Neutrophil (primary cell): ENCODE results near the gene DNAH14.
"Not testable (repeated sequence)": the region's sequence is repeated elsewhere in the genome, so short reads cannot be mapped to it uniquely, and the experiment has no call there.

Source experiments
- H3K27ac ChIP-seq: fragments of 200-600 bp; sonication (generic); 2 replicates; pipeline ENCODE4 v1.5.1; 2016; ENCODE audit warnings: mild to moderate bottlenecking, moderate library complexity
- H3K27me3 ChIP-seq: fragments of 200-600 bp; sonication (generic); 2 replicates; pipeline ENCODE4 v1.6.0; 2016; ENCODE audit warnings: mild to moderate bottlenecking
- H3K36me3 ChIP-seq: fragments of 200-600 bp; sonication (generic); 2 replicates; pipeline ENCODE4 v1.5.1; 2017
- H3K4me1 ChIP-seq, 2 experiments: fragments of 200-600 bp in 1 of 2; sonication (generic) in 1 of 2; 1 replicate in 1 of 2; 2 replicates in 1 of 2; pipeline versions ENCODE4 v1.5.1 to v1.6.1; 2013 to 2016; ENCODE audit warnings: low read depth in 1 of 2, low read length in 1 of 2, mild to moderate bottlenecking in 1 of 2, moderate library complexity in 1 of 2; ENCODE audit not compliant: control insufficient read depth in 1 of 2, insufficient read depth in 1 of 2
- H3K4me3 ChIP-seq, 2 experiments: fragments of 200-600 bp in 1 of 2; sonication (generic) in 1 of 2; 1 replicate in 1 of 2; 2 replicates in 1 of 2; pipeline ENCODE4 v1.5.1; 2013 to 2016; ENCODE audit warnings: low read depth in 1 of 2, low read length in 1 of 2, mild to moderate bottlenecking in 1 of 2, moderate library complexity in 1 of 2
- H3K9me3 ChIP-seq: fragments of 200-600 bp; sonication (generic); 2 replicates; pipeline ENCODE4 v1.5.1; 2016
- TF ChIP-seq, protein P1 (sequence below): fragments of 200-600 bp; sonication (generic); IDR thresholded peaks from 2 replicates; pipeline ENCODE4 v1.5.1; 2016; ENCODE audit warnings: antibody characterized with exemption

The DNAH14 gene

GRCh38 chr1:225280563-225280962 lies 351.1 kb downstream of the DNAH14 start:
- TF ChIP-seq, protein P1, sequence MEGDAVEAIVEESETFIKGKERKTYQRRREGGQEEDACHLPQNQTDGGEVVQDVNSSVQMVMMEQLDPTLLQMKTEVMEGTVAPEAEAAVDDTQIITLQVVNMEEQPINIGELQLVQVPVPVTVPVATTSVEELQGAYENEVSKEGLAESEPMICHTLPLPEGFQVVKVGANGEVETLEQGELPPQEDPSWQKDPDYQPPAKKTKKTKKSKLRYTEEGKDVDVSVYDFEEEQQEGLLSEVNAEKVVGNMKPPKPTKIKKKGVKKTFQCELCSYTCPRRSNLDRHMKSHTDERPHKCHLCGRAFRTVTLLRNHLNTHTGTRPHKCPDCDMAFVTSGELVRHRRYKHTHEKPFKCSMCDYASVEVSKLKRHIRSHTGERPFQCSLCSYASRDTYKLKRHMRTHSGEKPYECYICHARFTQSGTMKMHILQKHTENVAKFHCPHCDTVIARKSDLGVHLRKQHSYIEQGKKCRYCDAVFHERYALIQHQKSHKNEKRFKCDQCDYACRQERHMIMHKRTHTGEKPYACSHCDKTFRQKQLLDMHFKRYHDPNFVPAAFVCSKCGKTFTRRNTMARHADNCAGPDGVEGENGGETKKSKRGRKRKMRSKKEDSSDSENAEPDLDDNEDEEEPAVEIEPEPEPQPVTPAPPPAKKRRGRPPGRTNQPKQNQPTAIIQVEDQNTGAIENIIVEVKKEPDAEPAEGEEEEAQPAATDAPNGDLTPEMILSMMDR = no peak
- Histone ChIP-seq H3K27ac (no peak overlapping the region), H3K9me3 (peaks cover 4% of the 10 kb centered on the region), H3K4me3 (no peak overlapping the region), H3K4me1 (no peaks in the 10 kb centered on the region), H3K36me3 (no peaks in the 10 kb centered on the region), H3K27me3 (no peaks in the 10 kb centered on the region)

- Histone ChIP-seq H3K9me3 (no peaks in the 10 kb centered on the region), H3K36me3 (no peaks in the 10 kb centered on the region), H3K27ac (no peak overlapping the region), H3K4me3 (no peak overlapping the region), H3K27me3 (no peaks in the 10 kb centered on the region), H3K4me1 (no peaks in the 10 kb centered on the region)
- TF ChIP-seq, protein P1 = no peak
Measured at GRCh38 chr1:225290244-225290643, 360.8 kb downstream of the DNAH14 start.

DNA sequence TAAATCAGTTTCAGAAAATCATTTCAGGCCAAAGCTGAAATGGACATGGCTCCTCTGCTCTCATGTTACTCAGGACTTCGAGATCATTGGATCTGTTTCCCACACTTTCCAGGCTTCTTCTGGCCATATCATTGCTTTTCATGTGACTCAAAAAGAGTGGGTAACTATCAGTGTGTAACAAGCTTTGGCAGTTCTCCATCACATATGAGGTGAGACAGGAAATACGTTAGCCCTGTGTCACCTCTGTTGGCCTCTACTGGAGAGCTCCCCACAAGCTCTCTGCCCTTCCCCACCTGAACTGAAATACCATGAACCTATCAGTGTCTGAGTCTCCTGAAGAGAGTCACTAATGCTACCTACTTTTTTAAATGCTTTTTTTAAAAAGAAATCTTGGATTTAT lies 370.1 kb downstream of the DNAH14 start:
- TF ChIP-seq, protein P1 = no peak
- Histone ChIP-seq H3K36me3 (no peaks in the 10 kb centered on the region), H3K4me3 (no peak overlapping the region), H3K9me3 (no peaks in the 10 kb centered on the region), H3K4me1 (no peaks in the 10 kb centered on the region), H3K27me3 (no peaks in the 10 kb centered on the region), H3K27ac (no peak overlapping the region)

DNA sequence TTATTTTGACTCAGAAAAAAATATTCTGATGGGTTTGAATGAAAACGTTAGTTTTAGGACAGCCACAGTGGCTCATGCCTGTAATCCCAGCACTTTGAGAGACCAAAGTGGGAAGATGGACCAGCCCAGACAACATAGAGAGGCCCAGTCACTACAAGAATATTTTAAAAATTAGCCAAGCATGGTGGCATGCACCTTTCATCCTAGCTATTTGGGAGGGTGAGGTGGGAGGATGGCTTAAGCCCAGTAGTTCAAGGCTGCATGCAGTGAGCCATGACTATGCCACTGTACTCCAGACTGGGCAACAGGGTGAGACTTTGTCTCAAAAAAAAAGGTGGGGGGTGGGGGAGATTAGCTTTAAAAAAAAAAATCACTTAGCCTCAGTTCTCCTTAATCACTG lies 370.9 kb downstream of the DNAH14 start:
- H3K36me3 ChIP-seq = no peaks in the 10 kb centered on the region
- no peak overlapping the region for H3K4me3 ChIP-seq
- no peaks in the 10 kb centered on the region for H3K4me1 ChIP-seq
- H3K27me3 ChIP-seq = no peaks in the 10 kb centered on the region
- no peak overlapping the region for H3K27ac ChIP-seq
- TF ChIP-seq, protein P1 = no peak
- no peaks in the 10 kb centered on the region for H3K9me3 ChIP-seq

DNA sequence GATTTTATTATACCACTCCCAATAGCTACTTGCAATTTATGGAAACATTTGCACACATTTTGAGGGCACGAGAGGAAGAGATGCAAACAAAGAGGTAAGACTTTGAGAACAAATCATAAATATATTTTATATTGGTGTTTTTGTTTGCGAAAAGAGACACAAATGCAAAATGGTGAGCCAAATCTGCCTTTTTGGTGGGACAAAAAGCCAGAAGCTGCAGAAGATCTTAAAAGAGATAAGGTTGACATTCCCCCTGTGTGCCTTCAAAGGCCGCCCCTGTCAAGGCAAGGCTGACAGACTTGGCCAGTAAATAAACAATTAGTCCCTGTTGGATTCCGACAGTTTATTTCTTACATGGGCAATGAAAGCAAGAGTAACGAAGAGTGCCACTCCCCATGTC lies 375.5 kb downstream of the DNAH14 start:
- H3K4me1 ChIP-seq = no peaks in the 10 kb centered on the region
- no peaks in the 10 kb centered on the region for H3K9me3 ChIP-seq
- H3K27me3 ChIP-seq = no peaks in the 10 kb centered on the region
- no peak overlapping the region for H3K4me3 ChIP-seq
- no peaks in the 10 kb centered on the region for H3K36me3 ChIP-seq
- TF ChIP-seq, protein P1 = no peak
- H3K27ac ChIP-seq = no peak overlapping the region

DNA sequence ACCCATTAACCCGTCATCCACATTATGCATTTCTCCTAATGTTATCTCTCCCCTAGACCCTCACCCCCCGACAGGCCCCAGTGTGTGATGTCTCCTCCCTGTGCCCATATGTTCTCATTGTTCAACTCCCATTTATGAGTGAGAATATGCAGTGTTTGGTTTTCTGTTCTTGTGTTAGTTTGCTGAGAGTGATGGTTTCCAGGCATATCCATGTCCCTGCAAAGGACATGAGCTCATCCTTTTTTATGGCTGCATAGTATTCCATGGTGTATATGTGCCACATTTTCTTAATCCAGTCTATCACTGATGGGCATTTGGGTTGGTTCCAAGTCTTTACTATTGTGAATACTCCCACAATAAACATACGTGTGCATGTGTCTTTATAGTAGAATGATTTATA lies 381.1 kb downstream of the DNAH14 start:
- H3K4me3 ChIP-seq, H3K27me3 ChIP-seq, H3K27ac ChIP-seq, H3K4me1 ChIP-seq, H3K9me3 ChIP-seq, H3K36me3 ChIP-seq: not testable (repeated sequence)
